ENCODE measurements around the gene ACTG1.
"Not testable (repeated sequence)": the region's sequence is repeated elsewhere in the genome, so short reads cannot be mapped to it uniquely, and the experiment has no call there.

The ACTG1 gene

GRCh38 chr17:81533339-81534141, 20.9 kb upstream of the ACTG1 start:
- no peak for DNase-seq (ENCODE audit: low read depth in 4 of 4, low spot score in 1 of 4)

- no peak for DNase-seq (ENCODE audit: low read depth in 4 of 4, low spot score in 1 of 4)
Observed at GRCh38 chr17:81532490-81533287, 20.1 kb upstream of the ACTG1 start.

GRCh38 chr17:81531998-81532404, 19.4 kb upstream of the ACTG1 start:
- not testable (repeated sequence) for DNase-seq (ENCODE audit: low read depth in 4 of 4, low spot score in 1 of 4)

GRCh38 chr17:81531013-81531412, 18.4 kb upstream of the ACTG1 start:
- DNase-seq (ENCODE audit: low read depth in 4 of 4, low spot score in 1 of 4), result not testable (repeated sequence)

- no peak for DNase-seq (ENCODE audit: low read depth in 4 of 4, low spot score in 1 of 4)
Observed at GRCh38 chr17:81529437-81529803, 16.8 kb upstream of the ACTG1 start.

- DNase-seq (ENCODE audit: low read depth in 4 of 4, low spot score in 1 of 4), result no peak
Observed at GRCh38 chr17:81528651-81529436, 16.2 kb upstream of the ACTG1 start.

- DNase-seq (ENCODE audit: low read depth in 4 of 4, low spot score in 1 of 4), result no peak
Observed at GRCh38 chr17:81528384-81528650, 15.7 kb upstream of the ACTG1 start.

- DNase-seq (ENCODE audit: low read depth in 4 of 4, low spot score in 1 of 4), result no peak
Observed at GRCh38 chr17:81527591-81528383, 15.2 kb upstream of the ACTG1 start, which contains the start of gene FSCN2. FSCN2 (plus strand) TSS chr17:81528377; CDS start chr17:81528532, 155 bp downstream.

- DNase-seq (ENCODE audit: low read depth in 4 of 4, low spot score in 1 of 4), result no peak
Observed at GRCh38 chr17:81526662-81527571, 14.3 kb upstream of the ACTG1 start.

GRCh38 chr17:81524865-81525159, 12.2 kb upstream of the ACTG1 start:
- no peak for DNase-seq (ENCODE audit: low read depth in 4 of 4, low spot score in 1 of 4)

- no peak for DNase-seq (ENCODE audit: low read depth in 4 of 4, low spot score in 1 of 4)
Observed at GRCh38 chr17:81524039-81524864, 11.7 kb upstream of the ACTG1 start.

- DNase-seq (ENCODE audit: low read depth in 4 of 4, low spot score in 1 of 4), result no peak
Observed at GRCh38 chr17:81523402-81524038, 10.9 kb upstream of the ACTG1 start.

GRCh38 chr17:81522491-81523401, 10.1 kb upstream of the ACTG1 start:
- no peak for DNase-seq (ENCODE audit: low read depth in 4 of 4, low spot score in 1 of 4)

GRCh38 chr17:81520021-81520901, 7.7 kb upstream of the ACTG1 start:
- no peak for DNase-seq (ENCODE audit: low read depth in 4 of 4, low spot score in 1 of 4)

- DNase-seq (ENCODE audit: low read depth in 4 of 4, low spot score in 1 of 4), result no peak
Observed at GRCh38 chr17:81519284-81520020, 6.9 kb upstream of the ACTG1 start.

- no peak for DNase-seq (ENCODE audit: low read depth in 4 of 4, low spot score in 1 of 4)
Observed at GRCh38 chr17:81518785-81519283, 6.2 kb upstream of the ACTG1 start.

All from stimulated activated CD4-positive, alpha-beta T cell treated with anti-CD3 and anti-CD28 coated beads, Interleukin-1b, Interleukin-23, amount 100 ng/mL, for 24 hours (primary cell).